ENCODE data around the gene BTAF1.

The BTAF1 gene

GRCh38 chr10:92054807-92055206 lies 131.2 kb downstream of the BTAF1 start:
- no peak for DNase-seq

- no peak for DNase-seq
These were observed 138.7 kb downstream of the BTAF1 start for GRCh38 chr10:92062273-92062672.

GRCh38 chr10:92064506-92064905 lies 140.9 kb downstream of the BTAF1 start:
- no peak for DNase-seq

- no peak for DNase-seq
These were observed 142.8 kb downstream of the BTAF1 start for GRCh38 chr10:92066386-92066785.

- no peak for DNase-seq
These were observed 145.3 kb downstream of the BTAF1 start for GRCh38 chr10:92068900-92069299.

- DNase-seq: no peak
These were observed 150.7 kb downstream of the BTAF1 start for GRCh38 chr10:92074126-92074887.

GRCh38 chr10:92075829-92076228 lies 152.3 kb downstream of the BTAF1 start:
- DNase-seq: no peak

- DNase-seq: no peak
These were observed 153.2 kb downstream of the BTAF1 start for GRCh38 chr10:92076722-92077121.

GRCh38 chr10:92079003-92079402 lies 155.4 kb downstream of the BTAF1 start:
- DNase-seq: no peak

All from right forelimb (tissue), 1 donor.